Measurements from ENCODE around the gene PGAP6.
A peak's percentile ranks its signal among the peaks of the same experiment; 100 is the strongest.

Gene PGAP6

GRCh38 chr16:410516-411178, 28.9 kb upstream of the PGAP6 start:
- no peak for DNase-seq (ENCODE audit: low spot score)
- no peak for TF ChIP-seq CTCF (IDR thresholded peaks at IDR 0.05; ENCODE audit: extremely low read depth, missing control alignments)

GRCh38 chr16:407253-407652, 25.5 kb upstream of the PGAP6 start:
- no peak for TF ChIP-seq CTCF (IDR thresholded peaks at IDR 0.05; ENCODE audit: extremely low read depth, missing control alignments)
- peak; percentile 9 for DNase-seq (ENCODE audit: low spot score)

- TF ChIP-seq CTCF (IDR thresholded peaks at IDR 0.05; ENCODE audit: extremely low read depth, missing control alignments): no peak
- DNase-seq (ENCODE audit: low spot score): no peak
These were observed 24.0 kb upstream of the PGAP6 start for GRCh38 chr16:405548-406506.

- no peak for DNase-seq (ENCODE audit: low spot score)
- no peak for TF ChIP-seq CTCF (IDR thresholded peaks at IDR 0.05; ENCODE audit: extremely low read depth, missing control alignments)
These were observed 23.3 kb upstream of the PGAP6 start for GRCh38 chr16:404971-405486.

GRCh38 chr16:401468-402348, 19.9 kb upstream of the PGAP6 start, which contains the start of gene DECR2:
Gene DECR2 (plus strand): TSS chr16:401885. CDS start chr16:401964, 79 bp downstream.
- TF ChIP-seq CTCF (IDR thresholded peaks at IDR 0.05; ENCODE audit: extremely low read depth, missing control alignments): peak; percentile 67
- peak; percentile 100 for DNase-seq (ENCODE audit: low spot score)

- TF ChIP-seq CTCF (IDR thresholded peaks at IDR 0.05; ENCODE audit: extremely low read depth, missing control alignments): no peak
- DNase-seq (ENCODE audit: low spot score): no peak
These were observed 18.3 kb upstream of the PGAP6 start for GRCh38 chr16:400061-400591.

Measured in GM20000 (cell line).